Measurements from ENCODE around the gene PLEKHA4. TPM values are rescaled to one million over a fixed set of nuclear protein-coding genes. Genes with fewer than 3 reads are reported as not detected.

The PLEKHA4 gene
- total and polyA plus RNA-seq, 2 experiments from 2014 or later: 12.2 to 12.3 TPM

DNA sequence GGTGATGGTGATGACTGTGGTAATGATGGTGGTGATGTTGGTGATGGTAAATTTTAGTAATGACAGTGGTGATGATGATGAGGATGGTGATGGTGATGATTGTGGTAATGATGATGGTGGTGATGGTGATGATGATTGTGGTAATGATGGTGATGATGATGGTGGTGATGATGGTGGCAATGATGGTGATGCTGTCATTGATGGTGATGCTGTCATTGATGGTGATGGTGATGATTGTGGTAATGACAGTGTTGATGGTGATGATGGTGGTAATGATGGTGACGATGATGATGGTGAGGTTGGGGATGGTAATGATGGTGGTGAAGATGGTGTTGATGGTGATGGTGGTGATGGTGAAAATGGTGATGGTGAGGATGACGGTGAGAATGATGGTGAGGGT, 45.9 kb downstream of the PLEKHA4 start:
- Mint-ChIP-seq H3K4me3 (no peak overlapping the region), H3K36me3 (ENCODE audit: low read depth) (peaks cover 3% of the 10 kb centered on the region; the same call in 1 of the 3 replicates), H3K4me1 (no peaks in the 10 kb centered on the region), H3K27ac (no peak overlapping the region), H3K27me3 (ENCODE audit: insufficient read depth, low read depth, poor library complexity) (peaks cover 6% of the 10 kb centered on the region), H3K9me3 (no peaks in the 10 kb centered on the region)
- Histone ChIP-seq H3F3A (replicated peaks; ENCODE audit: low read depth) (no peaks in the 10 kb centered on the region), H2AFZ (no peak overlapping the region), H3K4me3 (no peak overlapping the region), H3K79me2 (replicated peaks; ENCODE audit: insufficient read depth) (no peaks in the 10 kb centered on the region), H3K4me2 (no peak overlapping the region), H3K36me3 (ENCODE audit: insufficient read depth) (no peaks in the 10 kb centered on the region), H3K27ac (ENCODE audit: low read depth) (no peak overlapping the region), H3K9me2 (ENCODE audit: insufficient read depth) (peaks cover 17% of the 10 kb centered on the region; the same call in 1 of the 2 replicates), H3K4me1 (ENCODE audit: insufficient read depth) (no peaks in the 10 kb centered on the region), H3K27me3 (ENCODE audit: insufficient read depth) (no peaks in the 10 kb centered on the region), H4K20me1 (replicated peaks; ENCODE audit: insufficient read depth) (no peaks in the 10 kb centered on the region)
- DNase-seq (ENCODE audit: low spot score): no peak
- ATAC-seq: no peak
- no peak for TF ChIP-seq ZNF331 (CRISPR knock-in tag; IDR thresholded peaks at IDR 0.05; ENCODE audit: low read depth)
- TF ChIP-seq EZH2phosphoT487 (IDR thresholded peaks at IDR 0.05; ENCODE audit: unreplicated experiment): no peak
- TF ChIP-seq ZNF114 (CRISPR knock-in tag; IDR thresholded peaks at IDR 0.05): no peak

DNA sequence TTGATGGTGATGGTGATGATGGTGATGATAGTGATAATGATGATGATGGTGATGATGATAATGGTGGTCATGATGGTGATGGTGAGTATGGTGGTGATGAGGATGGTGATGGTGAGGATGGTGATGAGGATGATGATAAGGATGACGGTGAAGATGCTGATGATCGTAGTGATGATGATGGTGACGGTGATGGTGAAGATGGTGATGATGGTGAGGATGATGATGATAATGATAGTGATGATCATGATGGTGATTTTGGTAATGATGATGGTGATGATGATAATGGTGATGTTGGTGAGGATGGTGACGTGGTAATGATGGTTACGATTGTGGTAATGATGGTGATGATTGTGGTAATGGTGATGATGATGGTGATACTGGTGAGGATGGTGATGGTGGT, 46.8 kb downstream of the PLEKHA4 start:
- H3K36me3 ChIP-seq (ENCODE audit: insufficient read depth): no peaks in the 10 kb centered on the region
- H3F3A ChIP-seq (replicated peaks; ENCODE audit: low read depth): no peaks in the 10 kb centered on the region
- H3K27me3 Mint-ChIP-seq (ENCODE audit: insufficient read depth, low read depth, poor library complexity): peaks cover 3% of the 10 kb centered on the region
- H3K4me3 Mint-ChIP-seq: no peak overlapping the region
- H2AFZ ChIP-seq: no peak overlapping the region
- no peaks in the 10 kb centered on the region for H3K27me3 ChIP-seq (ENCODE audit: insufficient read depth)
- H3K9me3 Mint-ChIP-seq: no peaks in the 10 kb centered on the region
- no peaks in the 10 kb centered on the region for H3K79me2 ChIP-seq (replicated peaks; ENCODE audit: insufficient read depth)
- H3K27ac Mint-ChIP-seq: no peak overlapping the region
- H3K4me1 Mint-ChIP-seq: no peaks in the 10 kb centered on the region
- ATAC-seq (no peak), DNase-seq (ENCODE audit: low spot score) (no peak)
- H3K4me2 ChIP-seq: no peak overlapping the region
- no peaks in the 10 kb centered on the region for H3K4me1 ChIP-seq (ENCODE audit: insufficient read depth)
- TF ChIP-seq, protein P1, sequence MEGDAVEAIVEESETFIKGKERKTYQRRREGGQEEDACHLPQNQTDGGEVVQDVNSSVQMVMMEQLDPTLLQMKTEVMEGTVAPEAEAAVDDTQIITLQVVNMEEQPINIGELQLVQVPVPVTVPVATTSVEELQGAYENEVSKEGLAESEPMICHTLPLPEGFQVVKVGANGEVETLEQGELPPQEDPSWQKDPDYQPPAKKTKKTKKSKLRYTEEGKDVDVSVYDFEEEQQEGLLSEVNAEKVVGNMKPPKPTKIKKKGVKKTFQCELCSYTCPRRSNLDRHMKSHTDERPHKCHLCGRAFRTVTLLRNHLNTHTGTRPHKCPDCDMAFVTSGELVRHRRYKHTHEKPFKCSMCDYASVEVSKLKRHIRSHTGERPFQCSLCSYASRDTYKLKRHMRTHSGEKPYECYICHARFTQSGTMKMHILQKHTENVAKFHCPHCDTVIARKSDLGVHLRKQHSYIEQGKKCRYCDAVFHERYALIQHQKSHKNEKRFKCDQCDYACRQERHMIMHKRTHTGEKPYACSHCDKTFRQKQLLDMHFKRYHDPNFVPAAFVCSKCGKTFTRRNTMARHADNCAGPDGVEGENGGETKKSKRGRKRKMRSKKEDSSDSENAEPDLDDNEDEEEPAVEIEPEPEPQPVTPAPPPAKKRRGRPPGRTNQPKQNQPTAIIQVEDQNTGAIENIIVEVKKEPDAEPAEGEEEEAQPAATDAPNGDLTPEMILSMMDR (conservative IDR thresholded peaks at IDR 0.05; ENCODE audit: low read depth in 2 of 2): no peak
- peaks cover 1% of the 10 kb centered on the region; the same call in 1 of the 3 replicates for H3K36me3 Mint-ChIP-seq (ENCODE audit: low read depth)
- H3K9me2 ChIP-seq (ENCODE audit: insufficient read depth): peaks cover 17% of the 10 kb centered on the region; the same call in 1 of the 2 replicates
- no peaks in the 10 kb centered on the region for H4K20me1 ChIP-seq (replicated peaks; ENCODE audit: insufficient read depth)
- H3K27ac ChIP-seq (ENCODE audit: low read depth): no peak overlapping the region
- H3K4me3 ChIP-seq: no peak overlapping the region

DNA sequence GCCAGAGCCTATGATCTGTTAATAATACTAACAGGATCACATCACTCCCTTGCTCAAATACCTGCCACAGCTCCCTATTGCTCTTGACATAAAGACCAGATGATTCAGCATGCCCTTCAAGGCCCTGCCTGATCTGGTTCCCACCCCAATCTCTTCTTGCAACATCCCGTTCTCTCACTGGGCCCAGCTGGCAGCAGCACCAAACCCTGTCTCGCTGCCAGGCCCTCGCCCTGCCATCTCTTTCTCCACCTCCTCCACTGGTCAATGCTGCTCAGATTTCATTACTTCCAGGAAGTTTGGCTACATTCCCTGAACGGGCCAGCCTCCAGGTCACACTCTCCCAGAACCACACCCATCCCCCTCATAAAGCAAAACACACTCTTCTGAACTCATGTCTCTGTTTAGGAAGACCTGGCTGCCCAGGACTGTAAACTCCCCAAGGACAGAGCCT, 49.0 kb downstream of the PLEKHA4 start:
- Histone ChIP-seq H3K36me3 (ENCODE audit: insufficient read depth) (no peaks in the 10 kb centered on the region), H3K4me1 (ENCODE audit: insufficient read depth) (no peaks in the 10 kb centered on the region), H4K20me1 (replicated peaks; ENCODE audit: insufficient read depth) (no peaks in the 10 kb centered on the region), H3F3A (replicated peaks; ENCODE audit: low read depth) (no peaks in the 10 kb centered on the region), H3K9me2 (ENCODE audit: insufficient read depth) (peaks cover 17% of the 10 kb centered on the region; the same call in 1 of the 2 replicates), H2AFZ (no peak overlapping the region), H3K27ac (ENCODE audit: low read depth) (no peak overlapping the region), H3K4me3 (no peak overlapping the region), H3K79me2 (replicated peaks; ENCODE audit: insufficient read depth) (no peaks in the 10 kb centered on the region), H3K27me3 (ENCODE audit: insufficient read depth) (no peaks in the 10 kb centered on the region), H3K4me2 (no peak overlapping the region)
- Mint-ChIP-seq H3K27me3 (ENCODE audit: insufficient read depth, low read depth, poor library complexity) (peaks cover 5% of the 10 kb centered on the region), H3K36me3 (ENCODE audit: low read depth) (no peaks in the 10 kb centered on the region), H3K9me3 (no peaks in the 10 kb centered on the region), H3K27ac (no peak overlapping the region), H3K4me1 (peaks cover 10% of the 10 kb centered on the region), H3K4me3 (no peak overlapping the region)
- no peak for ATAC-seq
- no peak for DNase-seq (ENCODE audit: low spot score)
- TF ChIP-seq, protein P2, sequence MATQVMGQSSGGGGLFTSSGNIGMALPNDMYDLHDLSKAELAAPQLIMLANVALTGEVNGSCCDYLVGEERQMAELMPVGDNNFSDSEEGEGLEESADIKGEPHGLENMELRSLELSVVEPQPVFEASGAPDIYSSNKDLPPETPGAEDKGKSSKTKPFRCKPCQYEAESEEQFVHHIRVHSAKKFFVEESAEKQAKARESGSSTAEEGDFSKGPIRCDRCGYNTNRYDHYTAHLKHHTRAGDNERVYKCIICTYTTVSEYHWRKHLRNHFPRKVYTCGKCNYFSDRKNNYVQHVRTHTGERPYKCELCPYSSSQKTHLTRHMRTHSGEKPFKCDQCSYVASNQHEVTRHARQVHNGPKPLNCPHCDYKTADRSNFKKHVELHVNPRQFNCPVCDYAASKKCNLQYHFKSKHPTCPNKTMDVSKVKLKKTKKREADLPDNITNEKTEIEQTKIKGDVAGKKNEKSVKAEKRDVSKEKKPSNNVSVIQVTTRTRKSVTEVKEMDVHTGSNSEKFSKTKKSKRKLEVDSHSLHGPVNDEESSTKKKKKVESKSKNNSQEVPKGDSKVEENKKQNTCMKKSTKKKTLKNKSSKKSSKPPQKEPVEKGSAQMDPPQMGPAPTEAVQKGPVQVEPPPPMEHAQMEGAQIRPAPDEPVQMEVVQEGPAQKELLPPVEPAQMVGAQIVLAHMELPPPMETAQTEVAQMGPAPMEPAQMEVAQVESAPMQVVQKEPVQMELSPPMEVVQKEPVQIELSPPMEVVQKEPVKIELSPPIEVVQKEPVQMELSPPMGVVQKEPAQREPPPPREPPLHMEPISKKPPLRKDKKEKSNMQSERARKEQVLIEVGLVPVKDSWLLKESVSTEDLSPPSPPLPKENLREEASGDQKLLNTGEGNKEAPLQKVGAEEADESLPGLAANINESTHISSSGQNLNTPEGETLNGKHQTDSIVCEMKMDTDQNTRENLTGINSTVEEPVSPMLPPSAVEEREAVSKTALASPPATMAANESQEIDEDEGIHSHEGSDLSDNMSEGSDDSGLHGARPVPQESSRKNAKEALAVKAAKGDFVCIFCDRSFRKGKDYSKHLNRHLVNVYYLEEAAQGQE (IDR thresholded peaks at IDR 0.05; ENCODE audit: unreplicated experiment): no peak
